Upper lobe of right lung (tissue), 1 donor: Measurements from ENCODE around the gene NEK8. TPM values are rescaled to one million over a fixed set of nuclear protein-coding genes. Genes with fewer than 3 reads are reported as not detected.

Source experiments
- ATAC-seq: fragments of 200-7000 bp; cut with Tn5 transposase; one replicate; pipeline ENCODE4 v1.9.1; 2020; ENCODE audit warnings: mild to moderate bottlenecking, moderate library complexity
- DNase-seq: peaks from one replicate; pipeline ENCODE4 v3.0.0-alpha.2; 2020
- H3K27ac ChIP-seq: fragments of 200-600 bp; one replicate; pipeline ENCODE4 v1.8.0; 2022
- H3K27me3 ChIP-seq: fragments of 200-600 bp; one replicate; pipeline ENCODE4 v1.8.0; 2022; ENCODE audit warnings: mild to moderate bottlenecking
- H3K36me3 ChIP-seq: fragments of 200-600 bp; one replicate; pipeline ENCODE4 v1.8.0; 2022
- H3K4me1 ChIP-seq: fragments of 200-600 bp; one replicate; pipeline ENCODE4 v1.8.0; 2022
- H3K4me3 ChIP-seq: fragments of 200-600 bp; one replicate; pipeline ENCODE4 v1.8.0; 2022; ENCODE audit warnings: mild to moderate bottlenecking
- H3K9me3 ChIP-seq: fragments of 200-600 bp; one replicate; pipeline ENCODE4 v1.8.0; 2022
- CTCF ChIP-seq: fragments of 200-600 bp; IDR thresholded peaks from one replicate; pipeline ENCODE4 v1.8.0; 2022; ENCODE audit warnings: antibody characterized with exemption
- intact Hi-C: fragments of 100-400 bp; cut with DNase I; formaldehyde crosslinking; loops from one replicate; pipeline ENCODE4 v1.11.0; 2022
- total RNA-seq: library from RNA; stranded (reverse); fragmentation: NEBNext Ultra II Directional; extraction: Animal tissue kit (Norgen Biotek cat#: 25700); gene quantifications from one replicate; pipeline ENCODE4 v1.2.1, GENCODE V29; 2021
- donor health status: DM: no; HTN: yes; CAD: no; lungs with severe emphysema.

The NEK8 gene
- total RNA-seq, 1 donor from 2014 or later: 8.4 TPM

- Histone ChIP-seq H3K36me3 (peaks cover 36% of the 10 kb centered on the region), H3K27ac (no peak overlapping the region), H3K4me1 (peaks cover 3% of the 10 kb centered on the region), H3K9me3 (no peaks in the 10 kb centered on the region), H3K4me3 (no peak overlapping the region), H3K27me3 (no peaks in the 10 kb centered on the region)
- DNase-seq (no peak), ATAC-seq (no peak)
- TF ChIP-seq CTCF: no peak
- intact Hi-C loops: no loop called here
Observed at GRCh38 chr17:28705074-28705659, 23.4 kb upstream of the NEK8 start.

- no peaks in the 10 kb centered on the region for H3K27me3 ChIP-seq
- ATAC-seq (no peak), DNase-seq (no peak)
- no peak overlapping the region for H3K27ac ChIP-seq
- TF ChIP-seq CTCF: no peak
- H3K4me3 ChIP-seq: no peak overlapping the region
- intact Hi-C loops: no loop called here
- H3K4me1 ChIP-seq: peaks cover 3% of the 10 kb centered on the region
- H3K9me3 ChIP-seq: no peaks in the 10 kb centered on the region
- H3K36me3 ChIP-seq: peaks cover 29% of the 10 kb centered on the region
Observed at GRCh38 chr17:28705728-28706334, 22.8 kb upstream of the NEK8 start.

GRCh38 chr17:28706471-28707338 lies 21.9 kb upstream of the NEK8 start:
- H3K9me3 ChIP-seq: no peaks in the 10 kb centered on the region
- DNase-seq (no peak), ATAC-seq (no peak)
- H3K27me3 ChIP-seq: no peaks in the 10 kb centered on the region
- no peak for TF ChIP-seq CTCF
- intact Hi-C loops: no loop called here
- no peak overlapping the region for H3K4me3 ChIP-seq
- H3K27ac ChIP-seq: no peak overlapping the region
- H3K36me3 ChIP-seq: peaks cover 20% of the 10 kb centered on the region
- peaks cover 5% of the 10 kb centered on the region for H3K4me1 ChIP-seq

GRCh38 chr17:28707339-28707720 lies 21.3 kb upstream of the NEK8 start:
- Histone ChIP-seq H3K36me3 (peaks cover 14% of the 10 kb centered on the region), H3K9me3 (no peaks in the 10 kb centered on the region), H3K27ac (no peak overlapping the region), H3K27me3 (no peaks in the 10 kb centered on the region), H3K4me1 (peaks cover 6% of the 10 kb centered on the region), H3K4me3 (no peak overlapping the region)
- intact Hi-C loops: no loop called here
- no peak for TF ChIP-seq CTCF
- no peak for ATAC-seq
- no peak for DNase-seq

GRCh38 chr17:28710861-28711722 lies 17.5 kb upstream of the NEK8 start:
- Histone ChIP-seq H3K4me1 (peaks cover 7% of the 10 kb centered on the region), H3K27me3 (no peaks in the 10 kb centered on the region), H3K9me3 (no peaks in the 10 kb centered on the region), H3K36me3 (peaks cover 16% of the 10 kb centered on the region), H3K27ac (peak overlapping the region; percentile 90), H3K4me3 (peak overlapping the region; percentile 80)
- DNase-seq (peak; percentile 95), ATAC-seq (peak; percentile 96)
- intact Hi-C loops: no loop called here
- no peak for TF ChIP-seq CTCF
